ENCODE measurements around the gene LSM5.

Gene LSM5

DNA sequence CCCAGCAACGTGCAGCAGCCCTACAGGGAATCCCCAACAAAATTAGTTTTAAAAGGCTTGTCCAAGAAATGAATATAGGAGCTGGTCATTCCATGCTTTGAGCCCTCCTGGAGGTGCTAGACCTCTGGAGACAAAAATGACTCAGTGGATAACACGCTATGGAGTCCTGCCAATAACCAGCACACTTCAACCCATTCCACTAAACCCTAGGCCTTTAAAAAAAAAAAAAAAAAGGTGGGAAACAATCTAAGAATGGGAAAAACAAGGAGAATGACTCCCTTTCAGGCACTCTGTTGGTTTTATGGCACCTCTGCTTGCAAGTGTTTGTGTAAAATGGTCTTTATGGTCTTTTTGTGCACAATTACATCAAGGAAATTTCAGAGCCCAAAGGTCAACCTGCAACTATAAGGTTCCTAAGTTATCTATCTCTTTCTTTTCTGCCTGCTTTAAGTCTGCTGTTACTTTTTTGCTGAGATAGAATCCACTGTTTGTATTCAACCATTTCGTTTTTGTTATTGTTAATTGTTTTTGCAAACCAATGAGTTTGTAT is 26.4 kb upstream of the LSM5 start:
- TF ChIP-seq CTCF (conservative IDR thresholded peaks at IDR 0.05) (no peak), ZFX (IDR thresholded peaks at IDR 0.05) (no peak)
- H3K27ac ChIP-seq, result no peak overlapping the region

- H3K27ac ChIP-seq, result no peak overlapping the region
- no peak for TF ChIP-seq ZFX (IDR thresholded peaks at IDR 0.05)
- no peak for TF ChIP-seq CTCF (conservative IDR thresholded peaks at IDR 0.05)
Observed at GRCh38 chr7:32515890-32516550, 25.8 kb upstream of the LSM5 start.

DNA sequence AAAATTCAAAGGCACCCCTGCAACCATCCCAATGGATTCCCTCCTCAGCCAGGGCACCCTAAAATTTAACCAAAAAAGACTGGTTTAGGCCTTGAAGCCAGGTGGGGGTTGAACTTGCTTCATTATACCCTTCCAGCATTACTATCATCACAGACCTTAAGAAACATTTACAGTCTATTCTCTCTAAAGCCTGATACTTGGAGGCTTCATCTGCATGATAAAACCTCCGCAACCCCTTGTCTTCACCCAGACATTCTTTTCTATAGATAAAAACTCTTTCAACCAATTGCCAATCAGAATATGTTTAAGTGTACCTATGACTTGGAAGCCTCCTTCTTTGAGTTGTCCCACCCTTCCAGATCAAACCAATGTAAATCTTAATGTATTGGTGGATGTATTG is 23.0 kb upstream of the LSM5 start:
- H3K27ac ChIP-seq, result no peak overlapping the region
- TF ChIP-seq CTCF (conservative IDR thresholded peaks at IDR 0.05) (no peak), ZFX (IDR thresholded peaks at IDR 0.05) (no peak)

- no peak overlapping the region for H3K27ac ChIP-seq
- no peak for TF ChIP-seq ZFX (IDR thresholded peaks at IDR 0.05)
- no peak for TF ChIP-seq CTCF (conservative IDR thresholded peaks at IDR 0.05)
Observed at GRCh38 chr7:32511791-32512190, 21.6 kb upstream of the LSM5 start.

GRCh38 chr7:32507414-32507813 is 17.2 kb upstream of the LSM5 start:
- no peak overlapping the region for H3K27ac ChIP-seq

GRCh38 chr7:32506266-32507054 is 16.3 kb upstream of the LSM5 start:
- no peak for TF ChIP-seq ZFX (IDR thresholded peaks at IDR 0.05)
- TF ChIP-seq CTCF (conservative IDR thresholded peaks at IDR 0.05), result no peak
- no peak overlapping the region for H3K27ac ChIP-seq

More at GRCh38 chr7:32507414-32507813, 17.2 kb upstream of the LSM5 start:
- TF ChIP-seq ZFX (IDR thresholded peaks at IDR 0.05), result no peak
- TF ChIP-seq CTCF (conservative IDR thresholded peaks at IDR 0.05), result no peak

- TF ChIP-seq ZFX (IDR thresholded peaks at IDR 0.05) (no peak), CTCF (conservative IDR thresholded peaks at IDR 0.05) (no peak)
- H3K27ac ChIP-seq, result no peak overlapping the region
Observed at GRCh38 chr7:32502728-32503127, 12.5 kb upstream of the LSM5 start.

Data from C4-2B (cell line).